Stimulated activated CD4-positive, alpha-beta T cell treated with anti-CD3 and anti-CD28 coated beads, Interleukin-15, amount 100 ng/mL, for 24 hours (primary cell): ENCODE data around the gene PABPN1.
"Not testable (repeated sequence)": the region's sequence is repeated elsewhere in the genome, so short reads cannot be mapped to it uniquely, and the experiment has no call there.

Experiments
- DNase-seq: peaks from one replicate; pipeline ENCODE4 v3.0.0-alpha.2; 2020

Gene PABPN1

GRCh38 chr14:23320584-23321571 lies at the start of gene PABPN1:
TSS of gene PABPN1 (plus strand) at chr14:23321457. CDS start at chr14:23321470, 13 bp downstream.
- peak; percentile 97 for DNase-seq

- DNase-seq = no peak
These were observed 45.8 kb upstream of the PABPN1 start for GRCh38 chr14:23275412-23275811.

- no peak for DNase-seq
These were observed 44.1 kb upstream of the PABPN1 start for GRCh38 chr14:23277189-23277588.

GRCh38 chr14:23277928-23278327 lies 43.3 kb upstream of the PABPN1 start:
- DNase-seq = not testable (repeated sequence)

- no peak for DNase-seq
These were observed 40.0 kb upstream of the PABPN1 start for GRCh38 chr14:23281247-23281646.

- DNase-seq = peak; percentile 15
These were observed 36.4 kb upstream of the PABPN1 start for GRCh38 chr14:23284654-23285529.

GRCh38 chr14:23285530-23286019 lies 35.7 kb upstream of the PABPN1 start:
- DNase-seq = no peak

GRCh38 chr14:23286020-23286901 lies 35.0 kb upstream of the PABPN1 start, which contains the start of gene HOMEZ:
TSS of gene HOMEZ (minus strand) at chr14:23286132. CDS start at chr14:23285952, 180 bp downstream.
- DNase-seq = peak; percentile 99

GRCh38 chr14:23286902-23287479 lies 34.3 kb upstream of the PABPN1 start:
- DNase-seq = no peak

GRCh38 chr14:23294734-23295561 lies 26.3 kb upstream of the PABPN1 start:
- DNase-seq = peak; percentile 60

GRCh38 chr14:23296012-23296777 lies 25.1 kb upstream of the PABPN1 start:
- no peak for DNase-seq

GRCh38 chr14:23297096-23297495 lies 24.2 kb upstream of the PABPN1 start:
- no peak for DNase-seq

GRCh38 chr14:23297611-23298277 lies 23.5 kb upstream of the PABPN1 start:
- DNase-seq = no peak

- DNase-seq = no peak
These were observed 21.9 kb upstream of the PABPN1 start for GRCh38 chr14:23299211-23299957.

- DNase-seq = no peak
These were observed 21.1 kb upstream of the PABPN1 start for GRCh38 chr14:23299986-23300686.

- DNase-seq = peak; percentile 29
These were observed 20.5 kb upstream of the PABPN1 start for GRCh38 chr14:23300687-23301223.

GRCh38 chr14:23301288-23301968 lies 19.8 kb upstream of the PABPN1 start:
- peak; percentile 98 for DNase-seq
